SK-N-SH (cell line): Measurements from ENCODE around the gene ACVR1B. TPM values are rescaled to one million over a fixed set of nuclear protein-coding genes. Genes with fewer than 3 reads are reported as not detected.

ENCODE experiments used
- CTCF ChIA-PET: fragments of 300-600, 350-600 bp; formaldehyde crosslinking; extraction: SDS; loops from one replicate; lab custom pipeline; 2021; lab: Yijun Ruan, JAX
- POLR2A ChIA-PET: fragments of 350-600 bp; sonication (Branson Sonifier 250); formaldehyde crosslinking; extraction: SDS; loops from one replicate; lab custom pipeline; 2020; ENCODE audit warnings: antibody characterized with exemption, inconsistent platforms; lab: Yijun Ruan, JAX
- DNase-seq: peaks from one replicate; pipeline ENCODE4 v3.0.0; 2012
- H2AFZ ChIP-seq: fragments of 200-600 bp; sonication (generic); 2 replicates; pipeline ENCODE4 v1.8.1; 2016; ENCODE audit warnings: antibody characterized with exemption, mild to moderate bottlenecking, low read depth
- H3F3A ChIP-seq: fragments of 200-600 bp; sonication (generic); replicated peaks from 2 replicates; pipeline ENCODE3; 2016; ENCODE audit warnings: antibody characterized with exemption, mild to moderate bottlenecking; ENCODE audit not compliant: insufficient read depth
- H3K27ac ChIP-seq, 2 experiments: fragments of 200-500 bp in 1 of 2; fragments of 200-600 bp in 1 of 2; sonication (Bioruptor generic) in 1 of 2; sonication (generic), shearing (Covaris generic) in 1 of 2; 2 replicates each; pipeline versions ENCODE4 v1.5.1 to v1.6.1; 2014 to 2016; ENCODE audit warnings: low read depth in 2 of 2, inconsistent platforms in 1 of 2, low read length in 1 of 2, mild to moderate bottlenecking in 1 of 2, mixed read lengths in 1 of 2
- H3K27me3 ChIP-seq: fragments of 200-600 bp; sonication (generic), shearing (Covaris generic); 2 replicates; pipeline ENCODE4 v1.6.1; 2016; ENCODE audit warnings: mixed run types; ENCODE audit not compliant: insufficient read depth
- H3K36me3 ChIP-seq, 2 experiments: fragments of 200-500 bp in 1 of 2; fragments of 200-600 bp in 1 of 2; sonication (Bioruptor generic) in 1 of 2; sonication (generic) in 1 of 2; replicated peaks in 1 of 2; 2 replicates each; pipeline versions ENCODE3 to v1.5.1; 2014 to 2016; ENCODE audit warnings: low read length in 1 of 2, mild to moderate bottlenecking in 1 of 2; ENCODE audit not compliant: insufficient read depth in 2 of 2, control insufficient read depth in 1 of 2
- H3K4me1 ChIP-seq, 2 experiments: fragments of 200-500 bp in 1 of 2; fragments of 200-600 bp in 1 of 2; sonication (Bioruptor generic) in 1 of 2; sonication (generic), shearing (Covaris generic) in 1 of 2; 2 replicates each; pipeline versions ENCODE4 v1.5.1 to v1.6.1; 2014 to 2016; ENCODE audit warnings: low read depth in 1 of 2, low read length in 1 of 2, mixed run types in 1 of 2; ENCODE audit not compliant: insufficient read depth in 2 of 2, control insufficient read depth in 1 of 2
- H3K4me2 ChIP-seq: fragments of 200-600 bp; sonication (generic), shearing (Covaris generic); 2 replicates; pipeline ENCODE4 v1.6.1; 2017; ENCODE audit warnings: mixed run types
- H3K4me3 ChIP-seq, 2 experiments: fragments of 200-500 bp in 1 of 2; fragments of 200-600 bp in 1 of 2; sonication (Bioruptor generic) in 1 of 2; sonication (generic), shearing (Covaris generic) in 1 of 2; 2 replicates each; pipeline versions ENCODE4 v1.5.1 to v1.8.1; 2014 to 2016; ENCODE audit warnings: low read depth in 2 of 2, inconsistent platforms in 1 of 2, low read length in 1 of 2, mild to moderate bottlenecking in 1 of 2, mixed read lengths in 1 of 2, moderate library complexity in 1 of 2
- H3K79me2 ChIP-seq: fragments of 200-600 bp; sonication (generic); 2 replicates; pipeline ENCODE4 v1.8.1; 2017; ENCODE audit warnings: mild to moderate bottlenecking; ENCODE audit not compliant: insufficient read depth
- H3K9ac ChIP-seq: fragments of 200-600 bp; sonication (generic); 2 replicates; pipeline ENCODE4 v1.6.1; 2017; ENCODE audit warnings: mixed run types
- H3K9me2 ChIP-seq: fragments of 200-600 bp; sonication (generic); 2 replicates; pipeline ENCODE4 v1.6.1; 2017; ENCODE audit warnings: mixed run types
- H3K9me3 ChIP-seq: fragments of 200-600 bp; sonication (generic); 2 replicates; pipeline ENCODE4 v1.6.1; 2017; ENCODE audit warnings: mixed run types, mild to moderate bottlenecking, moderate library complexity
- H4K20me1 ChIP-seq: fragments of 200-600 bp; sonication (generic); 2 replicates; pipeline ENCODE4 v1.6.1; 2017; ENCODE audit warnings: mild to moderate bottlenecking, mixed run types; ENCODE audit not compliant: insufficient read depth
- CTCF ChIP-seq: fragments of 200-600 bp; sonication (generic); IDR thresholded peaks from 2 replicates; pipeline ENCODE4 v1.6.1; 2017; ENCODE audit warnings: antibody characterized with exemption, mild to moderate bottlenecking, moderate library complexity
- EP300 ChIP-seq, 2 experiments: IDR thresholded peaks; 2 replicates each; pipeline versions ENCODE4 v1.4.0 to v1.6.1; 2012; ENCODE audit warnings: borderline replicate concordance in 1 of 2, low read depth in 1 of 2, low read length in 1 of 2
- FOXJ3 ChIP-seq: sonication (generic); formaldehyde crosslinking; IDR thresholded peaks from 2 replicates; pipeline ENCODE4 v1.5.1; 2020; ENCODE audit warnings: mild to moderate bottlenecking, missing genetic modification reagents
- FOXM1 ChIP-seq: IDR thresholded peaks from 2 replicates; pipeline ENCODE4 v1.4.0; 2012; ENCODE audit warnings: low read depth, mild to moderate bottlenecking
- GABPA ChIP-seq: IDR thresholded peaks from 2 replicates; pipeline ENCODE4 v1.4.0; 2012; ENCODE audit warnings: low read depth, mild to moderate bottlenecking
- GATA2 ChIP-seq: sonication (generic); formaldehyde crosslinking; IDR thresholded peaks from 2 replicates; pipeline ENCODE4 v1.5.0; 2020; ENCODE audit warnings: mild to moderate bottlenecking, missing genetic modification reagents
- JUND ChIP-seq: IDR thresholded peaks from 2 replicates; pipeline ENCODE4 v1.4.0; 2012
- MAX ChIP-seq: IDR thresholded peaks from 2 replicates; pipeline ENCODE4 v1.4.0; 2012; ENCODE audit warnings: low read depth
- MXI1 ChIP-seq: IDR thresholded peaks from 2 replicates; pipeline ENCODE4 v1.6.1; 2012; ENCODE audit warnings: mild to moderate bottlenecking, low read depth, low read length, improper control_type of control experiment
- NRF1 ChIP-seq: IDR thresholded peaks from 2 replicates; pipeline ENCODE4 v1.6.1; 2012; ENCODE audit warnings: low read depth, mild to moderate bottlenecking, low read length
- PBX3 ChIP-seq: IDR thresholded peaks from 2 replicates; pipeline ENCODE4; 2012
- POLR2AphosphoS5 ChIP-seq: IDR thresholded peaks from 2 replicates; pipeline ENCODE4 v1.6.1; 2012; ENCODE audit warnings: low read depth, low read length
- RAD21 ChIP-seq: IDR thresholded peaks from 2 replicates; pipeline ENCODE4 v1.6.1; 2012; ENCODE audit warnings: mild to moderate bottlenecking, low read length
- RCOR1 ChIP-seq: fragments of 150-350 bp; IDR thresholded peaks from 2 replicates; pipeline ENCODE4 v1.6.1; 2017; ENCODE audit warnings: antibody characterized with exemption, low read length
- REST ChIP-seq: IDR thresholded peaks from 2 replicates; pipeline ENCODE4 v1.6.1; 2012; ENCODE audit warnings: mild to moderate bottlenecking, low read depth, low read length, moderate library complexity
- RFX5 ChIP-seq: IDR thresholded peaks from 2 replicates; pipeline ENCODE4 v1.6.1; 2012; ENCODE audit warnings: mild to moderate bottlenecking, improper control_type of control experiment, low read length
- SIN3A ChIP-seq: IDR thresholded peaks from 2 replicates; pipeline ENCODE4 v1.6.1; 2012; ENCODE audit warnings: low read depth, mild to moderate bottlenecking, low read length, moderate library complexity, borderline replicate concordance
- TCF12 ChIP-seq: IDR thresholded peaks from 2 replicates; pipeline ENCODE4 v1.4.0; 2012
- WGBS: methylation state at CpG from one replicate; pipeline ENCODE4 v1.1.6; 2017; ENCODE audit warnings: low lambda C conversion rate; 5-methylcytosine and 5-hydroxymethylcytosine counted together
- polyA plus RNA-seq, 3 experiments: library from polyadenylated mRNA; depleted of rRNA; stranded (reverse); fragments of >200 nt; gene quantifications; 2 replicates each; pipeline ENCODE4 v1.2.3, GENCODE V29; 2012

ACVR1B gene
- polyA plus RNA-seq (2012; rRNA removed): 12.1 and 13.5 TPM in 2 replicates
- 8.3 and 10.4 TPM in 2 replicates for polyA plus RNA-seq (2012; cell fraction: cytosol; rRNA removed)
- polyA plus RNA-seq (2012; cell fraction: nucleus; rRNA removed): 11.1 and 12.7 TPM in 2 replicates

GRCh38 chr12:51951199-51951842 lies at the start of gene ACVR1B:
Gene ACVR1B (plus strand): TSS chr12:51951699. CDS start chr12:51951744, 45 bp downstream.
- H3K27ac ChIP-seq: peak within 1 kb of the TSS in 1 of 2 experiments; percentile 89; a peak in 2 of 4 replicates
- ChIA-PET CTCF (interaction anchor here (0.9 to 2.8 kb wide), 4 partner anchors 42 to 74 kb away, joined by 3 to 14 read pairs (median 5); no protein-coding TSS in a partner anchor), POLR2A (interaction anchor here (1.5 kb wide), 1 partner anchor 10 kb away, joined by 6 read pairs; no protein-coding TSS in a partner anchor)
- H3K9ac ChIP-seq: peak within 1 kb of the TSS; percentile 92
- no peaks in the 10 kb centered on the region for H3K9me3 ChIP-seq
- TF ChIP-seq RFX5 (no peak), RAD21 (peak; percentile 10; the same call in 1 of the 2 replicates), NRF1 (peak; percentile 50), MAX (peak; percentile 77; the same call in 1 of the 2 replicates), FOXJ3 (CRISPR knock-in tag) (peak; percentile 58; the same call in 1 of the 2 replicates), MXI1 (peak; percentile 62; the same call in 1 of the 2 replicates), GATA2 (CRISPR knock-in tag) (peak; percentile 75), JUND (no peak), RCOR1 (0 out of 2 replicates have a peak, but pooled peaks have one; percentile 11)
- DNase-seq: peak; percentile 95
- H3K4me1 ChIP-seq: peaks cover 6 to 20% of the 10 kb centered on the region in 2 experiments; a peak in 2 of 4 replicates
- H3K36me3 ChIP-seq: peaks cover 0 to 2% of the 10 kb centered on the region in 2 experiments
- peak within 1 kb of the TSS; percentile 99 for H3K4me2 ChIP-seq
- peaks cover 33% of the 10 kb centered on the region for H3K79me2 ChIP-seq
- 0% methylated on average over 18 of the region's 86 CpGs for WGBS
- peaks cover 11% of the 10 kb centered on the region for H3F3A ChIP-seq
- H3K9me2 ChIP-seq: no peaks in the 10 kb centered on the region
- H3K4me3 ChIP-seq: peak within 1 kb of the TSS; percentile 84 to 94
- peak within 1 kb of the TSS; percentile 86 for H2AFZ ChIP-seq
- H3K27me3 ChIP-seq: 0 out of 2 replicates have a peak, but pooled peaks cover 9% of the 10 kb centered on the region
- no peaks in the 10 kb centered on the region for H4K20me1 ChIP-seq

GRCh38 chr12:51901881-51902280 lies 49.6 kb upstream of the ACVR1B start:
- Histone ChIP-seq H3K4me2 (no peak overlapping the region), H3K4me3 (no peak overlapping the region), H3K9ac (no peak overlapping the region), H3K4me1 (peaks cover 0 to 18% of the 10 kb centered on the region in 2 experiments; a peak in 1 of 4 replicates), H3F3A (no peaks in the 10 kb centered on the region), H3K36me3 (no peaks in the 10 kb centered on the region), H3K79me2 (no peaks in the 10 kb centered on the region), H3K9me3 (no peaks in the 10 kb centered on the region), H2AFZ (no peak overlapping the region), H3K9me2 (no peaks in the 10 kb centered on the region), H3K27ac (no peak overlapping the region), H4K20me1 (no peaks in the 10 kb centered on the region), H3K27me3 (no peaks in the 10 kb centered on the region)
- no peak for DNase-seq
- CTCF ChIA-PET: interaction anchor here (1.2 to 2.7 kb wide), 2 partner anchors 70 to 91 kb away, joined by 3 to 11 read pairs; no protein-coding TSS in a partner anchor
- POLR2A ChIA-PET: no interaction called here
- 97% methylated on average over 11 of the region's 11 CpGs for WGBS
- TF ChIP-seq REST (no peak), SIN3A (no peak), RAD21 (no peak), GABPA (no peak), TCF12 (no peak), POLR2AphosphoS5 (no peak), FOXJ3 (CRISPR knock-in tag) (no peak), FOXM1 (no peak), PBX3 (no peak), NRF1 (no peak), RFX5 (no peak), GATA2 (CRISPR knock-in tag) (no peak), CTCF (no peak), EP300 (IDR thresholded peaks at IDR 0.05; ENCODE audit: borderline replicate concordance in 1 of 2, low read depth in 1 of 2, low read length in 1 of 2) (no peak), MXI1 (no peak), RCOR1 (no peak)
